H4 (cell line): ENCODE results near the gene SLC2A3. TPM values are rescaled to one million over a fixed set of nuclear protein-coding genes. Genes with fewer than 3 reads are reported as not detected.
"Not testable (repeated sequence)": the region's sequence is repeated elsewhere in the genome, so short reads cannot be mapped to it uniquely, and the experiment has no call there.

Experiments used
- DNase-seq: peaks from one replicate; pipeline ENCODE4 v3.0.0-alpha.2; 2015; ENCODE audit warnings: low spot score
- total RNA-seq: library from RNA; depleted of rRNA; stranded (reverse); fragments of >200 nt; shearing (Covaris generic); gene quantifications from 2 replicates; pipeline ENCODE4 v1.2.3, GENCODE V29; 2014

The SLC2A3 gene
- total RNA-seq, 1 experiment from 2014 or later: 51.9 TPM

DNA sequence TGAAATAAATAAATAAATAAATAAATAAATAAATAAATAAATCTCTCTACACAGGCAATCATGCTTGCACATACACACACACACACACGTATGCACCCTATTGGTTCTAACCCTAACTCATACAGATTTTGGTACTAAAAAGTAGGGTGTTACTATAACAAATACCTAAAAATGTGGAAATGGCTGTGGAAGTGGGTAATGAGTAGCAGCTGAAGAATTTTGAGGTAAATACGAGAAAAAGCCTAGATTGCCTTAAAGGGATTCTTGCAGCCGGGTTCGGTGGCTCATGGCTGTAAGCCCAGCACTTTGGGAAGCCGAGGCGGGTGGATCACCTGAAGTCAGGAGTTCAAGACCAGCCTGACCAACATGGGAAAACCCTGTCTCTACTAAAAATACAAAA is 15.7 kb upstream of the SLC2A3 start:
- no peak for DNase-seq

DNA sequence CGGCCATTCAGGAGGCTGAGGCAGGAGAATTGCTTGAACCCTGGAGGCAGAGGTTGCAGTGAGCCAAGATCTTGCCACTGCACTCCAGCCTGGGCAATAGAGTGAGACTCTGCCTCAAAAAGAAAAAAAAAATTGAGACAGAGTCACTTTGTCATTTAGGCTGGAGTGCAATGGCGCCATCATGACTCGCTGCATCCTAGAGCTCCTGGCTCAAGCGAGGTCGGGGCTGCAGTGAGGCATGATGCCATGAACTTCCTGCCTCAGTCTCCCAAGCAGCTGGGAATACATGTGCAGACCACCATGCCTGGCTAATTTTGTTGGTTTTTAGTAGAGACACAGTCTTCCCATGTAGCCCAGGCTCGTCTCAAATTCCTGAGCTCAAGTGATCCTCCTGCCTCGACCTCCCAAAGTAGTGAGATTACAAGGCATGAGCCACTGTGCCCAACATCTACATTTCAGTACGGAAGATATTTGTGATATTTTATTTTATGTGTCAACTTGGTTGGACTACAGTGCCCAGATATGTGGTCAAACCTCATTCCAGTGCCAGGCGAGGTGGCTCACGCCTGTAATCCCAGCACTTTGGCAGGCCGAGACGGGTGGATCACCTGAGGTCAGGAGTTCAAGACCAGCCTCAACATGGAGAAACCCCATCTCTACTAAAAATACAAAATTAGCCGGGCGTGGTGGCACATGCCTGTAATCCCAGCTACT is 14.4 kb upstream of the SLC2A3 start:
- not testable (repeated sequence) for DNase-seq

DNA sequence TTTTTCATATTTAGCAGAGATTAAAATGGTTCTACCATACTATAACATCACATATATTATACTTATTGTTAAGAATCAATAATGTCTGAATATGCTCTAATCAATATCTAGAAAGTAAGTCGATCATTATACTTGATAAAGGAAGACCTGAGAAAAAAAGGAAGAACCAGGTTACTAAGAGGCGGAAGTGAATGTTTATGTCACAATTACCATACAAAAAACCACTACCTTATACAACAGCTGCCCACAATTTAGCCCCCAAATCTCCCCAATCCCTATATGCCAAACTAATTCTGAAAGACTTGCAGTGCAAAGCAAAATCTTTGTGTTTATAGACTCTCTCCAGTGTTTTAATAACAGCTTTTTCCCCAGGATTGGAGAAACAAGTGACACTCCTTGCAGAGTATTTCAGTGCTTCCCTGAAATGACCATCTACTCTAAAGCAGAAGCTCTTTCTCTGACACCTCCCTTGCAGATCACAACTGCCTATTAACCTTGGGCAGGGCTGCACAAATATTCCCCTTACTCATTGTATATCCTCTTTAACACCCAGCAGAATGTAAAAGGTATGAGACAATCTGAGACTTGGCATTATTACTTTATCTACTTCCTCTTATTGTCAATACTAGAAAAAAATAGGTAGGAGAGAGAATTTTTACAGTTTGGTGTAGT is 12.7 kb upstream of the SLC2A3 start:
- DNase-seq: no peak

DNA sequence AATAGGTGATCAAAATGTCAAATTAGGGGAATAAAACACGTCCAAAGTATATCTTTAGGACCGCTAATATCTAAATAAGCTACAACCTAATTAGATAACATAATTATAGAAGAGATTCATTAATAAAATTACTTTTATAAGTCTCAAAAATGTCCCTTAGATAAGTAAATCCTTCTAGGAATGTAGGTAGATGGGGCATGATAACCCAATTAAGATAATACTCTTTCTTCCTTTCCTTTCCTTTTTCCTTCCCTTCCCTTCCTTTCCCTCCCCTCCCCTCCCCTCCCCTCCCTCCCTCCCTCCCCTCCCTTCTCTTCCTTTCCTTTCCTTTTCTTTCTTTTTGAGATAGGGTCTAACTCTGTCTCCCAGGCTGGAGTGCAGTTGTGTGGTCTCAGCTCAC is 11.0 kb upstream of the SLC2A3 start:
- no peak for DNase-seq

DNA sequence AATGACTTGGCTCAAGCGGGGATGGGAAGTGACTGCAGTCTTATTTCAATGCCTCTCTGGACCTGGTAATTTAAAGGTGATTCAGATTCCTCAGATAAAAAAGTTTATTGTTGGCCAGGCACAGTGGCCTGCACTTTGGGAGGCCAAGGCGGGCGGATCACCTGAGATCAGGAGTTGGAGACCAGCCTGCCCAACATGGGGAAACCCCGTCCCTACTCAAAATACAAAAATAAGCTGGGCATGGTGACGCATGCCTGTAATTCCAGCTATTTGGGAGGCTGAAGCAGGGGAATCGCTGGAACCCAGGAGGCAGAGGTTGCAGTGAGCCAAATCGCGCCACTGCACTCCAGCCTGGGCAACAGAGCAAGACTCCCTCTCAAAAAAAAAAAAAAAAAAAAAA is 8.8 kb upstream of the SLC2A3 start:
- not testable (repeated sequence) for DNase-seq

DNA sequence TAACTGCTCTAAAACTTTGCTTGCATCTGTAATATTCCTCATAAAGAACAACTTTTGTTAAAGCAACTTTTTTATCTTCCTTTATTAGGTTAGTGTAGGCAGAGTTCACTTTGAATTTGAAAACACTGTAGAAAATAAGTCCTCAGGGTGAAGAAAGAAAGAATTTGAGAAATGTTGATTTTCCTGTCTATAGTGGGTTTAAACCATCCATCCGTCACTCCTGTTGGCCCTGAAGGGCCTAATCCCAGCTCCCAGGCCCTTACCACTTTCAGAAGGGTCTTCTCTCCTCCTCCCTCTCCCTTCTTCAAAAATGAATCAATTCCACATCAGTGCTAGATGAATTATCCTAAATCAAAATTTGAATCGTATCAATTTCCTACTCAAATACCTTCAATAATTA is 4.9 kb upstream of the SLC2A3 start:
- DNase-seq: no peak

DNA sequence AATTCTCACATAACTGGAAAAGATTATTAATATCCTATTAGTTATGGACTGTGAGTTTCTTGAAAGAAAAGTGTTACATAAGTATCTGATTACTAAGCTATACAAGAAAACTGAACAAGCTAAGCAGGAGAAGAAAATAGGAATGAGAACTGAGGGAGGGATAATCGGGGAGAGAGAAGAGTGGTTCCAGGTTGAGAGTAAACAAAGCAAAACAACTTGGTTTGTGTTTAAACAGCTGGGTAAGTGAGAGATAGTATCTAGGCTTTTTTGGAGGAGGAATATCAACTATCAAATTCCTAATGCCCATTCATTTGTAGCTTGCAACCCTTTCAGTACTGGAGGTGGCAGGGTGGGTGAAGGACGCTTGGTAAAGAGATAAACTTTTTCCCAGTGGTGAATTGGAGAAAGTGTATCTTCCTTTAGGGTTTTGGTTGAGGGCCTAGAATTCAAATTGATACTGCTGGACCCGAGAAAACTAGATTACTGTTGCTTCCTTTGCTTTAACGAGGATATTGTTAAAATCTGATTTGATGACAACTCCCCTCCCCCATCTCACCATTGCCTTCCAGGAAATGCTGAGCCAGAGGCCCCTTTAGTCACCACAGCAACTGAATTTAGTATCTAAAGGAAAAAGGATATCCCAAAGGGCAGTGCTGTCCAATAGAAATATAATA is 2.0 kb upstream of the SLC2A3 start:
- peak; percentile 17 for DNase-seq

DNA sequence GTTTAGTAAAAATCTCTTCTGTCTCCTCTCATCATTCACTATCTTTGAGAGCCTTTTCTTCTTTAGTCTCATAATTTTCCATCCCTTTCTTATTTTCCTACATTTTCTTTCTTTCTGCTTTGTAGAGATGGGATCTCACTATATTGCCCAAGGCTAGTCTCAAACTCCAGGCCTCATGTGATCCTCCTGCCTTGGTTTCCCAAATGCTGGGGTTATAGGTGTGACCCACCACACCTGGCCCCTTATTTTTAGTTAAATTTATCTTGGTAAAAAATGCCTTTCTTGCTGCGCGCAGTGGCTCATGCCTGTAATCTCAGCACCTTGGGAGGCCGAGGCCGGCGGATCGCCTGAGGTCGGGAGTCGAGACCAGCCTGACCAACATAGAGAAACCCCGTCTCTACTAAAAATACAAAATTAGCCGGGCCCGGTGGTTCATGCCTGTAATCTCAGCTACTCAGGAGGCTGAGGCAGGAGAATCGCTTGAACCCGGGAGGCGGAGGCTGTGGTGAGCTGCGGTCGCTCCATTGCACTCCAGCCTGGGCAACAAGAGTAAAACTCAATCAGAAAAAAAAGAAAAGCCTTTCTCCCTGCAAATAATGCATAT is 996 bp downstream of the SLC2A3 start:
- DNase-seq: no peak

DNA sequence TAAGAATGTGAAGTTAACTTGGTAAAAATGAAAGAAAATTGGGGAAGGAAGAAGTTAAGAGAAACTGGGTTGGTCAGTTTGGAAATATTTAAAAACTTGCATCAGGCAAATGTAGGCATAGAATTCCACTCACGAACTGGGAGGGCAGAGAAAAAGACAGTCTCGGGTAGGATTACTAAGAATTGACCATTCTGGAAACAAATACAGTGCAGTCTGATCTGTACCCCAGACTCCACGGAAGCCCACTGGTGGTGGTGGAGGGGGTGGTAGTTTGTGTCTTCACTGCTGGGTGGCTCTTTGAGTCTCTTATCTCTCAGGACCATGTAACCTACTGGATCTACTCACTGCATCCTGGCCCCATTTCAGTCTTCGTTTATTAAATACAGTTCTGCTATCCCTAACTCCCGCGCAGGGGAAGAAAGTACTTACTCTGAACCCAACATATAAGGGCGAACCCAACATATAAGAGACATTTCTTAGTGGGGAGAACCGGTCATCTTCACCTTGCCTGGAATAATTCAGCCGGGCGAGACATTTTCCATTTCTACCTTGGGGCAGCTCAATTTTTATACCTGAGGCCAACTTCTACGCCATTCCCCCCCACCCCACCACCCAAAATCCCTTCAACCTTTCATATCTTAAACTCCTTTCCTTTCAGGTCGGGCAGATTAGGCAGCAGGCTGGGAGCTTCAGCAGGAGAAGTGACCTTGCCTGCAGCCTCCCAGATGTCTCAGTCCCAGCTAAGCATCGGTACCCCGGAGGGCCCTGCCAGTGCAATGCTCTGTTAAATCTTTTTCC is 1.7 kb downstream of the SLC2A3 start:
- DNase-seq: no peak

DNA sequence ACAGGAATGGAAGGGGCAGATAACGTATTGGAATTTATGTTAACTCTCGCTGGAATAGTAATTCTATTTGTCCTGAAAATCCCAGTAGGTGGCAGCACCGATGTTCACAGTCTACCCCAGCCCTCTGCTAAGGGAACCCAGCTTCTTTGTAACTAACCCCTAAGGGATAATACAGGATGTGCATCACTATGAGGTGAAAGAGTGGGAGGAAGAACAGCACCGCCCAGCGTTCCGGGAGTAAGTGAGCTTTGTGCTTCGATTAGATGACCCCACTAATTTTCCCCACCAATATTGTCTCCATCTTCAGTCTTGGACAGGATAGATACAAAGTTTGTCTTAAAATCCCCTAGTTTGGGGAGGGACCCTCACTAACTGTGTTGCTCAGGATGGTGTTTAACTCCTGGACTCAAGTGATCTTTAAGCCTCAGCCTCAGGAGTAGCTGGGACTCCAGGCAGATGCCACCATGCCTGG is 2.7 kb downstream of the SLC2A3 start:
- peak; percentile 98 for DNase-seq

DNA sequence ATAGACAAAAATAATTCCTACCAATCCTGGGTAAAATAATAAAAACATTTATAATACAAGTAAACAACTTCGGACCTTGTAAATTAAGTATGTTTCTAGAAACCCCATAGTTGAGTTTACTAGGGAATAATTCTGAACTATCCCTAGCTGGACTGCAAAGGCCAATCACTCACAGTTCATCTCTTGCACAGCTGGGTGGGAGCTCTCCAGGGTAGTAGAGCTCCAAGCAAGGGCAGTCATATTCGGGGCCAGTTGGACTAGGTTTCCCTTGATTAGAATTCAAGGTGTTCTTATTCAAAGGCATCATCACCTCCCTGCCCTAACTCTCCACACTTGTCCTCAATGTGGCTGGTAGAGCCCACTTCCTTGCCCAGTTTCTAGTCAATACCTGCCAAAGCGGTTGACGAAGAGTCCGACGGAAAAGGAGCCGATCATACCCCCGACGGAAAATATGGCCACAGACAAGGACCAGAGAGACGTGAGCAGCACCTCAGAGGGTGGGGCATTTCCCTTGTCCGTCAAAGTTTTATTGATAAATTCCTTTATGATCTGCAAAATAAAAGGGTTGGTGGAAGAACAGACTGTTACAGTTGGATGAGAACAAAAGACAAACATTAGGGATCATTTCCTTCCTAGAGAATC is 3.3 kb downstream of the SLC2A3 start:
- DNase-seq: not testable (repeated sequence)

DNA sequence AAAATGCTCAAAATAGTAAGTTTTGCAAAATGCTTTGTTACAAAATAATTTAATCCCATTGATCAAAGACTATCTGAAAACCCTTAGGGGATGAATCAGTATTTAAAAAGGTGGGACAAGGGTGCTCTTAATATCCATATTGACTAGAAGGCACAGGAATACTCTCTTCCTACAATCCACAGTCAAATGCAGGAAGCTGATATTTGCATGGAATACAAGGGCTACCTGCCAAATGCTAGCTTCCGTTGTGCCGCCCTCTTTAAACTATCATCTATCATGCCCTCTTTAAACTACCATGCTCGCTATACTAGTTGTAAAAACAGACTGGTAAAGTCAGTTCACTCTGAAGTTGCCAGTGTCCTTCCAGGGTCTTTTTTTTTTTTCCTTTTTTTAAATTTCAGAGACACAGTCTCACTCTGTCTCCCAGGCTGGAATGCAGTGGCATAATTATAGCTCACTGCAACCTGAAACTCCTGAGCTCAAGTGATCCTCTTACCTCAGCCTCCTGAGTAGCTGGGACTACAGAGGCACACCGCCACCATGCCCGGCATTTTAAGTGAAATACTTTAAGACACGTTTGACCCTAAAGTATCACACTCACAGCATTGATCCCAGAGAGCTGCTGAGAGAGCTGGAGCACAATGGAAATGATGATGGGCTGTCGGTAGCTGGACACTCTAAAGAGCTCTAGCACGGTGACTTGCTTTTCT is 6.7 kb downstream of the SLC2A3 start:
- no peak for DNase-seq

DNA sequence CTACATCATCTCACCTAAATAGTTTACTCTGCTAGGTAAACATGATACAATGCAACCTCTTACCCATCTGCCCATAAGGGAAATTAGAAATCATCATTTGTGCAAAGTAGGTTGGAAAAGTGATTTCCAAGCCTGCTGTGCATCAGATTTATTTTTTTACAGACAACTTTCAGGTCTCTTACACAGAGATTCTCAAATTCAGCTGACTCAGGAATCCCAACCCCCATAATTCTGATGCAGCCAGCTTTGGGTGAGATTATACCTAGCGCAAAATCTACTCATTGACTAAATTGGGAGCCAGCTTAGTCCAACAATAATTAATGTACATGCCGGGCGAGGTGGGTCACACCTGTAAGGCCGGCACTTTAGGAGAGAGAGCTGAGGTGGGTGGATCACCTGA is 8.5 kb downstream of the SLC2A3 start:
- no peak for DNase-seq

DNA sequence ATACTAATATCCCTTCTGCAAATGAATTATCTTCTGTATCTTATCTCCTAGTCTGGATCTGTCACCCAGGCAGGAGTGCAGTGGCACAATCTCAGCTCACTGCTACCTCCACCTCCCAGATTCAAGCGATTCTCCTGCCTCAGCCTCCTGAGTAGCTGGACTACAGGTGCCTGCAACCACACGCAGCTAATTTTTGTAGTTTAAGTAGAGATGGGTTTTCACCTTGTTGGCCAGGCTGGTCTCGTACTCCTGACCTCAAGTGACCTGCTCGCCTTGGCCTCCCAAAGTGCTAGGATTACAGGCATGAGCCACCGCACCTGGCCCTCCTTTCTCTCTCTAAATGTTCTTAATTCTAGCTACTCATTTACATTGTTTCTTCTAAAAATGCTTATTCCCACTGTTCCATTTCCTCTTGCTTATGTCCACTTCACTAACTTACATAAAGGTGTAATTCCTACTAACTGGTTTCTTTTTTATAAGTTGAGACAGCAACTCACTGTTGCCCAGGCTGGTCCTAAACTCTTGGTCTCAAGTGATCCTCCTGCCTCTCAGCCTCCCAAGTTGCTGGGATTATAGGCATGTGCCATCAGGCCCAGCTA is 9.8 kb downstream of the SLC2A3 start:
- DNase-seq: not testable (repeated sequence)

DNA sequence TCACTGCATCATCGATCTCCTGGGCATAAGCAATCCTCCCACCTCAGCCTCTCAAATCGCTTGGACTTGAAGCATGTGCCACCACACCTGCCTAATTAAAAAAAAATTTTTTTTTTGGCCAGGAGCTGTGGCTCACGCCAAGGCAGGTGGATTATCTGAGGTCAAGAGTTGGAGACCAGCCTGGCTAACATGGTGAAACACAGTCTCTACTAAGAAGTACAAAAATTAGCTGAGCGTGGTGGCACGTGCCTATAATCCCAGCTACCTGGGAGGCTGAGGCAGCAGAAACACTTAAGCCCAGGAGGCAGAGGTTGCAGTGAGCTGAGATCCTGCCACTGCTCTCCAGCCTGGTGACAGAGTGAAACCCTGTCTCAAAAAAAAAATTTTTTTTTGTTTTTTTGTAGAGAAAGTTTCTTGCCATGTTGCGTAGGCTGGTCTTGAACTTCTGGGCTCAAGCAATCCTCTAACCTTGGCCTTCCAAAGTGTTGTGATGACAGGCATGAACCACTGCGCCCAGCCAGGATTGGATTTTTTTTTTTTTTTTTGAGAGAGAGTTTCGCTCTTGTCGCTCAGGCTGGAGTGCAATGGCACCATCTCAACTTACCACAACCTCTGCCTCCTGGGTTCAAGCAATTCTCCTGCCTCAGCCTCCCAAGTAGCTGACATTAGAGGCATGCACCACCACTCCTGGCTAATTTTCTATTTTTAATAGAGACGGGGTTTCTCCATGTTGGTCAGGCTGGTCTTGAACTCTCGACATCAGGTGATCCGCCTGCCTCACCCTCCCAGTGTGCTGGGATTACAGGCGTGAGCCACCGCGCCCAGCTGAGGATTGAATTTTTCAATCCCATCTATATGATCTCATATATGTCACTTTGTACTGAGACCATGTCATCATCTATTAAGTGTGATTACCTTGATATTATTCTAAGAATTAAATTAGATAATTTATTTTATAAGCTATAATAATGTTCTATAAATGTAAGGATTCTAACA is 12.4 kb downstream of the SLC2A3 start:
- DNase-seq: no peak

DNA sequence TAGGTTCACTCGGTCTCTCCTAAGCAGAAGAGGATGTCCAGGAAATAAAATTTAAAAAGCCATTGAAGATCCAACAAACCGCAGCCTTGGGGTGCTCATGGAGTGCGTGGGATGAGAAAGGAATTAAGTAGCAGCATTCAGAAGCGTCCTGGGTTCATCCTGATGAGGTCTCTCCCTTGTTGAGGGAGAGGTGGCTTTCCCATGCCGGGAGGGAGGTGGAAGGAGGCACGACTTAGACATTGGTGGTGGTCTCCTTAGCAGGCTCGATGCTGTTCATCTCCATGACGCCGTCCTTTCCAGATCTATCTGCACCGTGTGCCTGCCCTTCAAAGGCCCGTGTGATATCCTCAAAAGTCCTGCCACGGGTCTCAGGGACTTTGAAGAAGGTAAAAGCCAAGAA is 14.8 kb downstream of the SLC2A3 start:
- DNase-seq: not testable (repeated sequence)

DNA sequence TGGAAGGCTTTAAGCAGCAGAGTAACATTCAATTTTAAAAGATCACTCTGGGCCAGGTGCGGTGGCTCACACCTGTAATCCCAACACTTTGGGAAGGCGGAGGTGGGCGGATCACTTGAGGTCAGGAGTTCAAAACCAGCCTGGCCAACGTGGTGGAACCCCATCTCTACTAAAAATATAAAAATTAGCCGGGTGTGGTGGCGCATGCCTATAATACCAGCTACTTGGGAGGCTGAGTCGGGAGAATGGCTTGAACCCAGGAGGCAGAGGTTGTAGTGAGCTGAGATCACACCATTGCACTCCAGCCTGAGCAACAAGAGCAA is 17.8 kb downstream of the SLC2A3 start:
- DNase-seq: not testable (repeated sequence)

DNA sequence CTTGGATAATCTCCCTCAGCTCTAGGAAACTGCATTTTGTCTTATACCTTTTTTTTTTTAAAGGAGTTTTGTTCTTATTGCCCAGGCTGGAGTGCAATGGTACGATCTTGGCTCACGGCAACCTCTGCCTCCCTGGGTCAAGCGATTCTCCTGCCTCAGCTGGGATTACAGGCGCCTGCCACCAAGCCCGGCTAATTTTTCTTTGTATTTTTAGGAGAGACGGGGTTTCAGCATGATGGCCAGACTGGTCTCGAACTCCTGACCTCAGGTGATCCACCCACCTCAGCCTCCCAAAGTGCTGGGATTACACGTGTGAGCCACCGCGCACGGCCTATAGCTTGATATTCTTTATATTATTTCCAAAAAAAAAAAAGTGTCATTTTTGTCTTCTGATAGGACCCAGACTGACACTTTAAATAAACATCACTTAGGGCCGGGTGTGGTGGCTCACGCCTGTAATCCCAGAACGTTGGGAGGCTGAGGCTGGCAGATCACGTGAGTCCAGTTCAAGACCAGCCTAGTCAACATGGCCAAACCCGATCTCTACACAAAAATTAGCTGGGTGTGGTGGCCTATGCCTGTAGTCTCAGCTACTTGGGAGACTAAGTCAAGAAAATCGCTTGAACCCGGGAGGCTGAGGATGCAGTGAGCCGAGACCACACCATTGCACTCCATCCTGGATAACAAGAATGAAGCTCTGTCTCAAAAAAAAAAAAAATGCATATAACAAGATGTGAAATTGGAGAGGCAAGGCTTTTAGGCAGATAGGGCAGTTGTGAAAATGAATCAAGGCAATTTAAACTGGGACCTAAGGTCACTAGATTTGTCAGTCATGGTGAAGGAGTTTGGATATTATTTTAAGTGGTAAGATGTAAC is 18.4 kb downstream of the SLC2A3 start:
- DNase-seq: no peak
